ENCODE measurements around the gene ACOXL. TPM values are rescaled to one million over a fixed set of nuclear protein-coding genes. Genes with fewer than 3 reads are reported as not detected.

ACOXL gene
- total and polyA plus RNA-seq, 10 of the 15 experiments (the other 5 are each of a cell fraction or from before 2014, with no cell fraction given): 0.05 to 1.3 (median 0.71) TPM

DNA sequence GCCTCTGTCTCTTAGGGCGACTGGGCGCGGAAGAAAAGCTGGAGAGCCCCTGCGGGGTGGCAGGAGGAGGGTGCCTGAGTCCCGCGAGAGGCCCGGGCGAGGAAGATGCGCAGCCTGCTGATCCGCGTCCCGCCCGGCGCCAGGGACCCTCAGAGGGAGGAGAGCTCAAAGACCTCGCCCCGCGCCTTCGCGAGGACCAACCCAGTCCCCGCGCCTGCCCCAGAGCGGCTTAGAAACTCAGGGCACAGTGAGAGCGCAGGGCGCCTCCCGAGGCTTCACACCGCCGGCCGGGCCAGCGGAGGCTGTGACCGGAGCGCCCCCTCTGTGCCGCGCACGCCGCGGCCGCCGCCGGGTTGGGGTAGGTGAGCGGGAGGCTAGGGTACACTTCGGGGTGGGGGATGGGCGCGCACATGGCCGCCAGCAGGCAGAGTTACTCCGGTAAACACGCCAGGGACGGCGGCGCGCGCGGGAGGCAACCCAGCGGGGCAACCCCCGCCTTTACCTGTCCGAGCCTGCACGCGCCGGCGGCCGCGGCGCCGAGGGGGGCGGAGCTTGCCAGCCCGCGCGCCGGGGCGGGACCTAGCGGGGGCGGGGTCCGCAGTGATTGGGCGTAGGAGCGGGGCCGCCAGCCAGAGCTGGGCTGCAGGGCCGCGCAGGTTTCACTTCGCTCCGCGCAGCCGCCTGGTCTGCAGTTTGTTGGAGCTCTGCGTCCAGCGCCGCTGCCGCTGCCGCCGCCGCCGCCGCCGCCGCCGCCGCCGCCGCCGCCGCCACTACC, 388.1 kb downstream of the ACOXL start, which contains the start of gene BCL2L11 (continued):
- TF ChIP-seq RB1 (IDR thresholded peaks at IDR 0.05; ENCODE audit: borderline replicate concordance) (peak; percentile 27; the same call in 1 of the 2 replicates), SUZ12 (IDR thresholded peaks at IDR 0.05; ENCODE audit: unreplicated experiment) (peak; percentile 8), ZNF622 (IDR thresholded peaks at IDR 0.05) (no peak), PAX5 (IDR thresholded peaks at IDR 0.05; ENCODE audit: borderline replicate concordance, low read depth, low read length) (no peak), KLF5 (IDR thresholded peaks at IDR 0.05; ENCODE audit: partially characterized antibody) (peak; percentile 26), NFXL1 (IDR thresholded peaks at IDR 0.05; ENCODE audit: borderline replicate concordance) (0 out of 2 replicates have a peak, but pooled peaks have one; percentile 28), HSF1 (IDR thresholded peaks at IDR 0.05; ENCODE audit: low read depth, low read length) (no peak), ZBTB11 (CRISPR knock-in tag; IDR thresholded peaks at IDR 0.05) (no peak), CBX3 (IDR thresholded peaks at IDR 0.05; ENCODE audit: borderline replicate concordance, low read depth) (no peak), DPF2 (IDR thresholded peaks at IDR 0.05) (peak; percentile 83; the same call in 1 of the 2 replicates), TCF3 (IDR thresholded peaks at IDR 0.05; ENCODE audit: borderline replicate concordance, insufficient read depth, low read depth, low read length) (0 out of 2 replicates have a peak, but pooled peaks have one; percentile 43), MYB (IDR thresholded peaks at IDR 0.05; ENCODE audit: borderline replicate concordance, low read depth, low read length) (no peak), MXI1 (IDR thresholded peaks at IDR 0.05; ENCODE audit: low read depth, low read length) (peak; percentile 82), BACH1 (IDR thresholded peaks at IDR 0.05; ENCODE audit: borderline replicate concordance) (peak; percentile 57; the same call in 1 of the 2 replicates)
- TF ChIP-seq, protein P1, sequence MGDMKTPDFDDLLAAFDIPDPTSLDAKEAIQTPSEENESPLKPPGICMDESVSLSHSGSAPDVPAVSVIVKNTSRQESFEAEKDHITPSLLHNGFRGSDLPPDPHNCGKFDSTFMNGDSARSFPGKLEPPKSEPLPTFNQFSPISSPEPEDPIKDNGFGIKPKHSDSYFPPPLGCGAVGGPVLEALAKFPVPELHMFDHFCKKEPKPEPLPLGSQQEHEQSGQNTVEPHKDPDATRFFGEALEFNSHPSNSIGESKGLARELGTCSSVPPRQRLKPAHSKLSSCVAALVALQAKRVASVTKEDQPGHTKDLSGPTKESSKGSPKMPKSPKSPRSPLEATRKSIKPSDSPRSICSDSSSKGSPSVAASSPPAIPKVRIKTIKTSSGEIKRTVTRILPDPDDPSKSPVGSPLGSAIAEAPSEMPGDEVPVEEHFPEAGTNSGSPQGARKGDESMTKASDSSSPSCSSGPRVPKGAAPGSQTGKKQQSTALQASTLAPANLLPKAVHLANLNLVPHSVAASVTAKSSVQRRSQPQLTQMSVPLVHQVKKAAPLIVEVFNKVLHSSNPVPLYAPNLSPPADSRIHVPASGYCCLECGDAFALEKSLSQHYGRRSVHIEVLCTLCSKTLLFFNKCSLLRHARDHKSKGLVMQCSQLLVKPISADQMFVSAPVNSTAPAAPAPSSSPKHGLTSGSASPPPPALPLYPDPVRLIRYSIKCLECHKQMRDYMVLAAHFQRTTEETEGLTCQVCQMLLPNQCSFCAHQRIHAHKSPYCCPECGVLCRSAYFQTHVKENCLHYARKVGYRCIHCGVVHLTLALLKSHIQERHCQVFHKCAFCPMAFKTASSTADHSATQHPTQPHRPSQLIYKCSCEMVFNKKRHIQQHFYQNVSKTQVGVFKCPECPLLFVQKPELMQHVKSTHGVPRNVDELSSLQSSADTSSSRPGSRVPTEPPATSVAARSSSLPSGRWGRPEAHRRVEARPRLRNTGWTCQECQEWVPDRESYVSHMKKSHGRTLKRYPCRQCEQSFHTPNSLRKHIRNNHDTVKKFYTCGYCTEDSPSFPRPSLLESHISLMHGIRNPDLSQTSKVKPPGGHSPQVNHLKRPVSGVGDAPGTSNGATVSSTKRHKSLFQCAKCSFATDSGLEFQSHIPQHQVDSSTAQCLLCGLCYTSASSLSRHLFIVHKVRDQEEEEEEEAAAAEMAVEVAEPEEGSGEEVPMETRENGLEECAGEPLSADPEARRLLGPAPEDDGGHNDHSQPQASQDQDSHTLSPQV (IDR thresholded peaks at IDR 0.05): no peak
- TF ChIP-seq, protein P2, sequence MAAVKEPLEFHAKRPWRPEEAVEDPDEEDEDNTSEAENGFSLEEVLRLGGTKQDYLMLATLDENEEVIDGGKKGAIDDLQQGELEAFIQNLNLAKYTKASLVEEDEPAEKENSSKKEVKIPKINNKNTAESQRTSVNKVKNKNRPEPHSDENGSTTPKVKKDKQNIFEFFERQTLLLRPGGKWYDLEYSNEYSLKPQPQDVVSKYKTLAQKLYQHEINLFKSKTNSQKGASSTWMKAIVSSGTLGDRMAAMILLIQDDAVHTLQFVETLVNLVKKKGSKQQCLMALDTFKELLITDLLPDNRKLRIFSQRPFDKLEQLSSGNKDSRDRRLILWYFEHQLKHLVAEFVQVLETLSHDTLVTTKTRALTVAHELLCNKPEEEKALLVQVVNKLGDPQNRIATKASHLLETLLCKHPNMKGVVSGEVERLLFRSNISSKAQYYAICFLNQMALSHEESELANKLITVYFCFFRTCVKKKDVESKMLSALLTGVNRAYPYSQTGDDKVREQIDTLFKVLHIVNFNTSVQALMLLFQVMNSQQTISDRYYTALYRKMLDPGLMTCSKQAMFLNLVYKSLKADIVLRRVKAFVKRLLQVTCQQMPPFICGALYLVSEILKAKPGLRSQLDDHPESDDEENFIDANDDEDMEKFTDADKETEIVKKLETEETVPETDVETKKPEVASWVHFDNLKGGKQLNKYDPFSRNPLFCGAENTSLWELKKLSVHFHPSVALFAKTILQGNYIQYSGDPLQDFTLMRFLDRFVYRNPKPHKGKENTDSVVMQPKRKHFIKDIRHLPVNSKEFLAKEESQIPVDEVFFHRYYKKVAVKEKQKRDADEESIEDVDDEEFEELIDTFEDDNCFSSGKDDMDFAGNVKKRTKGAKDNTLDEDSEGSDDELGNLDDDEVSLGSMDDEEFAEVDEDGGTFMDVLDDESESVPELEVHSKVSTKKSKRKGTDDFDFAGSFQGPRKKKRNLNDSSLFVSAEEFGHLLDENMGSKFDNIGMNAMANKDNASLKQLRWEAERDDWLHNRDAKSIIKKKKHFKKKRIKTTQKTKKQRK (IDR thresholded peaks at IDR 0.05; ENCODE audit: low read depth, low read length): no peak

Data from GM12878 (cell line).